Activated T-cell treated with anti-CD3 and anti-CD28 coated beads, Interleukin-2, amount 50 U/mL, for 24 hours (primary cell): Measurements from ENCODE around the gene ESYT3.
"Not testable (repeated sequence)": the region's sequence is repeated elsewhere in the genome, so short reads cannot be mapped to it uniquely, and the experiment has no call there.

Experiments used
- DNase-seq: peaks from one replicate; pipeline ENCODE4 v3.0.0-alpha.2; 2020
- H3K27ac Mint-ChIP-seq: 2 replicates; pipeline ENCODE4 v1.8.0; 2020; ENCODE audit warnings: mild to moderate bottlenecking, mixed read lengths
- H3K27me3 Mint-ChIP-seq: 2 replicates; pipeline ENCODE4 v1.8.0; 2020; ENCODE audit warnings: mixed read lengths
- H3K36me3 Mint-ChIP-seq: 2 replicates; pipeline ENCODE4 v1.8.0; 2020; ENCODE audit warnings: low read depth, mixed read lengths
- H3K4me1 Mint-ChIP-seq: 2 replicates; pipeline ENCODE4 v1.8.0; 2020; ENCODE audit warnings: low read depth, mixed read lengths
- H3K4me3 Mint-ChIP-seq: 2 replicates; pipeline ENCODE4 v1.8.0; 2020; ENCODE audit warnings: mild to moderate bottlenecking, moderate library complexity, mixed read lengths
- H3K9me3 Mint-ChIP-seq: 2 replicates; pipeline ENCODE4 v1.8.0; 2020; ENCODE audit warnings: mixed read lengths

Gene ESYT3

GRCh38 chr3:138496436-138496835 is 62.0 kb downstream of the ESYT3 start:
- no peak for DNase-seq
- H3K36me3 Mint-ChIP-seq, result peaks cover 36% of the 10 kb centered on the region
- no peak overlapping the region for H3K27ac Mint-ChIP-seq

DNA sequence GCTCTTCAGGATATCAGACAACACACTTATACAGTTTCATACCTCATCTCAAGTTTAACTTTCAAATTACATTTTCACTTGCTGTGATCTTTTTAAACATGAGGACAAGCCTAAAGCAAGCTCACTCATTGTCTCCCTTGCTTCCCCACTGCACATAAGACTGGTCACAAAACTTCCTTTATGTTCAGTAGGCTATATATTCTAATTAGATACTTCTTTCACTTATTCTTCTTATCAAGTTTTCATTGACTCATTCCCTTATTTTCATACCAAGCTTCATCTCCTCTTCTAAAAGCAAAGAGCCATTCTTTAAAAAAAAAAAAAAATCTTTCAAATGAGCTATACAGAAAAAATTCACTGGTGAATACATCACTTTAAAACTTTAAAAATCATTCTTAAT is 62.6 kb downstream of the ESYT3 start:
- Mint-ChIP-seq H3K36me3 (peaks cover 35% of the 10 kb centered on the region), H3K27me3 (no peaks in the 10 kb centered on the region), H3K4me3 (no peak overlapping the region), H3K9me3 (peaks cover 3% of the 10 kb centered on the region), H3K27ac (no peak overlapping the region), H3K4me1 (no peaks in the 10 kb centered on the region)
- DNase-seq, result no peak

More at GRCh38 chr3:138496436-138496835, 62.0 kb downstream of the ESYT3 start:
- Mint-ChIP-seq H3K9me3 (peaks cover 7% of the 10 kb centered on the region), H3K27me3 (no peaks in the 10 kb centered on the region), H3K4me1 (no peaks in the 10 kb centered on the region), H3K4me3 (no peak overlapping the region)

DNA sequence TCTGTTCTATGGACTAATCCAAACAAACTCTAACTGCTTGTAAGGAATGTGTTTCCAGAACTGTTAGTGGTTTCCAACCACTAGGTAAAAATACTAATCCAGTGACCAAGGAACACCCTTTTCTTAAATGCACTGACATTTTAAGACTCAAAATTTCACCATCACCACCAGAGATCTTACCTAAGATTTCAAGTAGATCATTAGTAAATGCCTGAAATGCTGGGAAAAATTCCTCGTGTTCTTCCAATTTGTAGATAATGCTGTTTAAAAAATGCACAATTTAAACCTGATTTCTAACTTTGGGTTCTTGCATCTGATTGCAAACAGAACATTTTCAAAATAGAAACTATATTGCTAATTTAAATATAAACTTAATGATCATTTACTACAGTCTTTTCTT is 63.4 kb downstream of the ESYT3 start:
- peaks cover 37% of the 10 kb centered on the region for H3K36me3 Mint-ChIP-seq
- H3K4me3 Mint-ChIP-seq, result no peak overlapping the region
- no peak overlapping the region for H3K27ac Mint-ChIP-seq
- no peaks in the 10 kb centered on the region for H3K4me1 Mint-ChIP-seq
- H3K27me3 Mint-ChIP-seq, result no peaks in the 10 kb centered on the region
- no peaks in the 10 kb centered on the region for H3K9me3 Mint-ChIP-seq
- DNase-seq, result no peak

DNA sequence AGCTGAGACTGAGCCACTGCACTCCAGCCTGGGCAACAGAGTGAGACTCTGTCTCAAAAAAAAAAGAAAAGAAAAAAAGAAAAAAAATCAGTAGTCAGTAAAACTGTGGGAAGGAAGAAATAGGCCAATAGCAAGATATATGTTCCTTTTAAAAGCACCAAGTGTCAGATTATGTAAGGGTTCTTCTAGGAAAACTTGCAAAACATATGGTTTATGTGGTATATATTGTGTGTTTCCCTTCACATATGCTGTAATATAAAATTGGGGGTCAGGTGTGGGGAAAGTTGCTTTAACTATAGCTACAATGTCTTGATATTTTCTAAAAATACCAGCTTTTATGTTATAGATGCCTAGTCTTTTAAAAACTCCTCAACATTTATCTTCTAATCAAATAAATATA is 64.6 kb downstream of the ESYT3 start:
- Mint-ChIP-seq H3K36me3 (peaks cover 29% of the 10 kb centered on the region), H3K4me1 (no peaks in the 10 kb centered on the region), H3K27ac (no peak overlapping the region)

GRCh38 chr3:138507524-138507923 is 73.1 kb downstream of the ESYT3 start:
- no peak overlapping the region for H3K4me3 Mint-ChIP-seq
- H3K36me3 Mint-ChIP-seq, result peaks cover 12% of the 10 kb centered on the region
- H3K4me1 Mint-ChIP-seq, result no peaks in the 10 kb centered on the region
- H3K27ac Mint-ChIP-seq, result no peak overlapping the region
- no peaks in the 10 kb centered on the region for H3K9me3 Mint-ChIP-seq
- DNase-seq, result no peak
- H3K27me3 Mint-ChIP-seq, result no peaks in the 10 kb centered on the region

More for the DNA sequence above, 64.6 kb downstream of the ESYT3 start:
- H3K9me3 Mint-ChIP-seq, result no peaks in the 10 kb centered on the region
- no peaks in the 10 kb centered on the region for H3K27me3 Mint-ChIP-seq
- H3K4me3 Mint-ChIP-seq, result no peak overlapping the region
- DNase-seq, result no peak

DNA sequence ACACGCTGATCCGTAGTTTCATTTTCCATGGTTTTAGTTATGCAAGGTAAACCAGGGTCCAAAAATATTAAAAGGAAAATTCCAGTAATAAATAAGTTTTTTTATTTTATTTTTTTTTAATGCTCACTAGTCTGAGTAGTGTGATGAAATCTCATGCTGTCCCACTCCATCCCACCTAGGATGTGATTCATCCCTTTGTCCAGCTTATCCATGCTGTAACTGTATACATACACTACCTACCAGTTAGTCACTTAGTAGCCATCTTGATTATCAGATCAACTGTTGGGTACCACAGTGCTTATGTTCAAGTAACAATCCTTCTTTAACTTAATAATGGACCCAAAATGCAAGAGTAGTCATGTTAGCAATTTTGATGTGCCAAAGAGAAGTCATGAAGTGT is 75.2 kb downstream of the ESYT3 start:
- Mint-ChIP-seq H3K36me3 (peaks cover 7% of the 10 kb centered on the region), H3K4me3 (no peak overlapping the region), H3K9me3 (no peaks in the 10 kb centered on the region), H3K27ac (no peak overlapping the region), H3K27me3 (no peaks in the 10 kb centered on the region), H3K4me1 (peaks cover 8% of the 10 kb centered on the region)
- no peak for DNase-seq

DNA sequence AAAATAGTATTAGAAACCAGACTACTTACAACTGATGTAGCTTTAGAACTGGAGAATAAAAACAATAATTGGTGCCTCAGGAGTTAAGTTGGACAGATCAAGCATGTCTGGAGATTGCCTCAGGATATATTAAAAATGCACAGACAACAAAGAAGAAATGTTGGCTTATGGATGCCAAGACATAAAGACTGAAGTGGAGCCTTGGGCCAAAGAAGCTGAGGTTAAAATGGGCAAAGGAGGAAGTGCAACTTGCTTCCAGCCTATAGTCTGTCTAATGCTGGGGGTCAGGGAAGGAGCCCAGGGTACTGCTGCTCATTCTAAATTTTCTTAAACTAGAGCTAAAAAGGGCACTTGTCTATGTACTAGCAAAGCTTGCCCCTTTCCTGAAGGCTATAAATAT is 77.5 kb downstream of the ESYT3 start:
- Mint-ChIP-seq H3K4me1 (peaks cover 8% of the 10 kb centered on the region), H3K9me3 (no peaks in the 10 kb centered on the region), H3K27me3 (no peaks in the 10 kb centered on the region), H3K36me3 (peaks cover 11% of the 10 kb centered on the region), H3K27ac (no peak overlapping the region), H3K4me3 (no peak overlapping the region)
- DNase-seq, result no peak

DNA sequence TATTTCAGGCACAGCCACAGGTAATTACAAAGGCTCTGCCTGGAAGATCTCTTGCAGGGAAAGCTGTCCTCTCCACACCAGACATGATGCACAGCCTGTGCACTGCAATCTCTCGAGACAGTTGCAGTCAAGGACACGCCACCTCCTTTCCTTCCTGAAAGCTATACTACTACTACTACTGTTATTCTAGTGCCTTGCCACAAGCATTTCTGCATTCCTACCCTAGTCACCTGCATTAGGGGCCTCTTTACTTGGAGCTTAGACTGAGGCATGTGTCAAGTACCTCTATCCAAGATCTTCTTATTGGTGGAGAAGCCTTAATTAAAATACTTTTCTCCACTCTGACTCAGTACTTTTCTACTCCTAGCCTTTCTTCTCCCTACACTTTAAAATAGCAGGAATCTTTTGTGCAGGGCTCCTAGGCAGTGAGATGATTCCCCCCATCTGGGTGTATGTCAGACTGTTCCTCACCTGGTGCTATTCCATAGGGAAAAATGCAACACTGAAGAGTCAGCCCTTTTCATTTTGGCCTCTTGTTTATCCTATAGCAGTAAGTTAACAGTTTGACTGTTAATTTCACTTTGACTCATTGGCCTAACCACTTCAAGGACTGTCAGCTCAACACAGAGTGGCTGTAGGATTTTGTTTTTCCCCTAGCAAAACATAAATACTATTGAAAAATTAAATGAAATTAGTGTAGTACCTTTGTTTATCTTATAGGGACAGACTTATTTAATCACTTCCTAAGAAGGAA is 78.9 kb downstream of the ESYT3 start:
- Mint-ChIP-seq H3K4me1 (peaks cover 8% of the 10 kb centered on the region), H3K27ac (no peak overlapping the region), H3K36me3 (peaks cover 16% of the 10 kb centered on the region), H3K27me3 (no peaks in the 10 kb centered on the region), H3K4me3 (no peak overlapping the region), H3K9me3 (no peaks in the 10 kb centered on the region)
- no peak for DNase-seq

- not testable (repeated sequence) for H3K27ac Mint-ChIP-seq, H3K4me3 Mint-ChIP-seq, H3K27me3 Mint-ChIP-seq, H3K4me1 Mint-ChIP-seq, DNase-seq, H3K9me3 Mint-ChIP-seq
- peaks cover 67% of the 10 kb centered on the region for H3K36me3 Mint-ChIP-seq
These were observed 87.0 kb downstream of the ESYT3 start for GRCh38 chr3:138521445-138521844.
